HG03039 (cell line): ENCODE measurements around the gene ASTL.
"Not testable (repeated sequence)": the region's sequence is repeated elsewhere in the genome, so short reads cannot be mapped to it uniquely, and the experiment has no call there.

Experiments used
- ATAC-seq: cut with Tn5 transposase; IDR thresholded peaks from one replicate; pipeline ENCODE4 v1.9.1; 2021; ENCODE audit warnings: mild to moderate bottlenecking, moderate library complexity; ENCODE audit not compliant: unreplicated experiment

ASTL gene

DNA sequence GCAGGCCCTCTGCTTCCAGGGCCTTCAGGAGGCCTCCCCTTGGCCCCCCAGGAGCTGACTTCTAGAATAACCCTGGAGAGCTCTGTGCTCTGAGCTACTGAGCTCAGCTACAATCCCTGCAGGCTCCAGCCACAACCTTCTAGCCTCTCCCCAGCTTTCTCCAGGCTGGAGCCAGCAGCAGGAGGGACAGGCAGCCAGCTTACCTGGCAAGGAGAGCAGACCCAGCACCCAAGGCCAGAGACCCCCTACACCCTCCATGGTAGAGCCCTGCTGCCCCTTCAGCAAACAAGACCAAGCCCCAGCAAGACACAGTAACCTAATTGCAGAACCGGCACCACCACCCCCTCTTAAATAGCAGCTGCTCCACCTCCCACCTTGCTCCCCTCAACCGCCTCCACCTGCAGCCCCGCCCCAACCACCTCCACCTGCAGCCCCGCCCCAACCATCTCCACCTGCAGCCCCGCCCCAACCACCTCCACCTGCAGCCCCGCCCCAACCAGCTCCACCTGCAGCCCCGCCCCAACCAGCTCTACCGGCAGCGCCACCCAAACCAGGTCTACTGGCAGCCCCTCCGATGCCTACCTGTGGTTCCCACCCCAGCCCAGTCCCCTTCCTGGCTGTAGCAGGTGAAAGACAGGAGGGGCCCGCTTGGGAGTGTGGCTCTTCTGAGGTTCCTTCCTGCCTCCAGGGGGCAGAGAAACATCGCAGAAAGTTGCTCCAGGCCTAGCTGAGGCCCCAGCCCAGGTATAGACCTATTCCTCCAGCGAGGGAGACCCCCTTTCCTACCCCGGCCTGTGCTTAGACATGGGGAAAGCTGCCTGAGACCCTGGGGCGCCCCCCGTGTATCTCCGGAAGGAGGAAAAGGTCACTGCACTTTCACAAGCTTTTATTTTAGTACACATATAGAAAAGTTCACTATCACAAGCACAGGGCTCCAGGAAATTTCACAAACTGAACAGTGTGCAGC lies at the start of gene ASTL:
ASTL (minus strand) TSS at position 324 of the 967 bp plus-strand sequence; CDS start at position 258, 66 bp downstream.
- ATAC-seq, result no peak

- ATAC-seq, result no peak
These were observed 48.3 kb upstream of the ASTL start for GRCh38 chr2:96186562-96186961.

DNA sequence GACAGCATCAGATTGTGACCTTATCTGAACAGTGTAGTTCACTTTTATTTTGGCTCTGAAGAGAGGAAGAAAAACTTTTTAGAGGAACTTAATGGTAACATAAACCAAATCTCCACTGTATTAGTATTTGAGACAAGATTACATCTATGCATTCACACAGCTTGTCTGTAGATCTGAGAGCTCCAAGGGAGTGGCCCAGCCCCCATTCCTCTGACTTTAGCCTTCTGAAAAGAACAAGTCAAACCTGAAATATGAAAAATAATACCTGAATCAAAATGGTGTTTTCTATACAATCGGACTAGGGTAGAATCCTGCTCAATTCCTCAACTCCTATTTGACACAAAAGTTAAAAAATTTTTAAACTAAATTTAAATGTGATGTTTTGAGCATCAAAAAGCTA lies 47.2 kb upstream of the ASTL start:
- ATAC-seq, result no peak

- no peak for ATAC-seq
These were observed 46.7 kb upstream of the ASTL start for GRCh38 chr2:96184989-96185388.

- ATAC-seq, result no peak
These were observed 45.9 kb upstream of the ASTL start for GRCh38 chr2:96184188-96184587.

GRCh38 chr2:96181529-96181928 lies 43.2 kb upstream of the ASTL start:
- ATAC-seq, result no peak

DNA sequence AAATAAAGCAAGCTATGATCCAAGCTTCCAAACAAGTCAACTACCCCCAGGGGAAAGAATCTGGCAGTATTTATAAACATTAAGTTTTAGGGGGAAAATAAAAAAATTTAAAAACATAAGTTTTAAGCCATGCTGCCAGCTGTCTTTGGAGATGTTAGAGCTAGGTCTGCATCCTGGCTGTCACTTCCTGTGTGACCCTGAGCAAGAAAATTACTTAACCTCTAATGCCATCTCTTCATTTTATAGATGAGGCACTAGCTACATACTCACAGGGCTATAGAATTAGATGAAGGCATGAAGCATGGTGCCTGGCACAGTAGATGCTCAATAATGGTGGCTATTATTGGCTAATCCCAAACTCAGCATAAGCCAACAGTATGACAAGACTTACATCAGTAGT lies 42.2 kb upstream of the ASTL start:
- no peak for ATAC-seq

GRCh38 chr2:96180002-96180401 lies 41.7 kb upstream of the ASTL start:
- ATAC-seq, result no peak

DNA sequence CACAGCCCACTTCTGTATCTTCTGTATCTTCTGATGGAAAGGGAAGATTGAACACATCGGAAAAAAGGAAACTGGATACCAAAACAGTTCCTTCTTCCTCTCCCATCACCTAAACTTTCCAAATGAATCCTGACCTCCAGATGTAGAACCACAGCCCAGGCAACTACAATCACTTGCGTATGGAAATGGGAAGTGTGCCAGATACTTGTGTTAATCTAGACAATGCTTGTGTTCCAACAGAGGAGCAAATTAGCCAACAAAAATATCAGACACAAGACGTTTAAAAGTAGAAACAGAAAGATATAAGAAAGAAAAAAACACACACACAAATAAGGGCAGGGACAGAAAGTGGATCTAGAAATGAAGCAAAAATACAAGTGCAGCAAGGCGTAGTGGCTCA lies 38.4 kb upstream of the ASTL start:
- ATAC-seq, result no peak

GRCh38 chr2:96175951-96176350 lies 37.6 kb upstream of the ASTL start:
- no peak for ATAC-seq

GRCh38 chr2:96174251-96175144 lies 36.2 kb upstream of the ASTL start:
- ATAC-seq, result no peak

DNA sequence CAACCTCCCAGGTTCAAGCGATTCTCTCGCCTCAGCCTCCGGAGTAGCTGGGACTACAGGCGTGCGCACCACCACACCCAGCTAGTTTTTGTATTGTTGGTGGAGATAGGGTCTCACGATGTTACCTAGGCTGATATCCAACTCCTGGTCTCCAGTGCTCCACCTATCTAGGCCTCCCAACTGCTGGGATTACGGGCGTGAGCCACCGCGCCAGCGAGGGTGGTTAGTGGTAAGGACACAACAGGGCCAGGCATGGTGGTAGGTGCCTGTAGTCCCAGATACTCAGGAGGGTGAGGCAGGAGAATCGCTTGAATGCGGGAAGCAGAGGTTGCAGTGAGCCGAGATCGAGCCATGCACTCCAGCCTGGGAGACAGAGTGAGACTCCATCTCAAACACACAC lies 33.5 kb upstream of the ASTL start:
- no peak for ATAC-seq

GRCh38 chr2:96170626-96171025 lies 32.3 kb upstream of the ASTL start:
- no peak for ATAC-seq

GRCh38 chr2:96169868-96170507 lies 31.7 kb upstream of the ASTL start:
- ATAC-seq, result no peak

DNA sequence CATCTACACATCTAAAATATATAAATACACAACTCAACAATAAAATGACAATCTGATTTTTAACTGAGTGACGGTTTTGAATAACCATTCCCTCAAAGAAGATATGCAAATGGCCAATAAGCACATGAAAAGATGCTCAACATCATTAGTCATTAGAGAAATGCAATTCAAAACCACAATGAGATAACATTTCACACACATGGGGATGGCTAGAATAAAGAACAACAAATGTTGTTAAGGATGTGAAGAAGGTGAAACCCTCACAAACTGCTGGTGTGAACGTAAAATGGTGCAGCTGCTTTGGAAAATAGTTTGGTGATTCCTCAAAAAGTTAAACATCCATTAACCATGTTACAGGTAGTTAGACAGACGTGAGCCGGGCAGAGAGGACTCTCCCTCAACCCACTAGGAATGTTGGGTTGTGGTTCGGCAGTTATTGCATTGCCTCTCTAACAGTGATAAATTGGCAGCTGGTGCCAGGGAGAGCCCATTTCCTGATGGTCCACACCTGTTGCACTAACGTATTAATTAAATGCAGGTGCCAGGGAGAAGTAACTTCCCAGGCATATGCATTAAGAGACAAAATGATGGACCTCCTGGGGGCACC lies 29.2 kb upstream of the ASTL start:
- ATAC-seq, result no peak

GRCh38 chr2:96164459-96165184 lies 26.3 kb upstream of the ASTL start:
- ATAC-seq, result peak; percentile 66

GRCh38 chr2:96163768-96164429 lies 25.6 kb upstream of the ASTL start:
- peak; percentile 44 for ATAC-seq

DNA sequence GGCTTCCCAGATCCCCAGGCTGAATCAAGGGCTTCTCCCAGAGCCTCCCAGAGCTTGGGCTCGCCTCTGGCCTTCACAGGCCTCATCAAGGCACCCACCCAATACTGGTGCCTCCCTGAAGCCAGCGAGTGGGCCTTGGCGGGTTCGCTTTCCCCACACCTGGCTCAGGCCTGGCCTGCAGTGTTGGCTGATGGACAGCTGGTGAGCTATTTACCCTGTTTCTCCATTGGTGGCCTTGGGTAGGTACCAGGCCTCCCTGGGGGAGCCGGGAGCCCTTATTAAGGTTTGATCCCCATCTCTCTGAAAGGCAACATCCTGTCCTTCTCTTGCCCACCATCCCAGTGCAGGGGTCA lies 25.1 kb upstream of the ASTL start:
- ATAC-seq, result peak; percentile 3

GRCh38 chr2:96161898-96162297 lies 23.6 kb upstream of the ASTL start:
- ATAC-seq, result no peak

DNA sequence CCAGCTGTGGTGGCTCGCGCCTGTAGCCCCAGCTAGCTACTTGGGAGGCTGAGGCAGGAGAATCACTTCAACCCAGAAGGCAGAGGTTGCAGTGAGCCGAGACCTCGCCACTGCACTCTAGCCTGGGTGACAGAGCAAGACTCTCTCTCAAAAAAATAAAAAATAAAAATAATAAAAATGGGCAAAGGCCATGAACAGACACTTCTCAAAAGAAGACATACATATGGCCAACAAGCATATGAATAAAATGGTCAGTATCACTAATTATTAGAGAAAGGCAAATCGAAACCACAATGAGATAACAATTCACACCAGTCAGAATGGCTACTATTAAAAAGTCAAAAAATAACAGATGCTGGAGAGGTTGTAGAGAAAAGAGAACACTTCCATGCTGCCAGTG lies 22.1 kb upstream of the ASTL start:
- not testable (repeated sequence) for ATAC-seq
